K562 (cell line): ENCODE results near the gene INPP5D. TPM values are rescaled to one million over a fixed set of nuclear protein-coding genes. Genes with fewer than 3 reads are reported as not detected.

Source experiments
- ATAC-seq: fragments of 200-7000 bp; cut with Tn5 transposase; 3 replicates; pipeline ENCODE4 v1.9.1; 2020; ENCODE audit warnings: moderate library complexity
- BruUV-seq: library from RNA; stranded (reverse); fragments of 400-500 nt; replicated peaks from 2 replicates; lab custom pipeline; 2021; lab: Mats Ljungman, UMichigan
- CTCF ChIA-PET: fragments of 300-600 bp; formaldehyde crosslinking; extraction: SDS; loops from one replicate; lab custom pipeline; 2021; ENCODE audit warnings: low intra/inter-chr PET ratio; lab: Yijun Ruan, JAX
- POLR2A ChIA-PET: fragments of 300-600, 350-650 bp; sonication (Branson Sonifier 250); formaldehyde crosslinking; extraction: SDS; loops from one replicate; lab custom pipeline; 2021; ENCODE audit warnings: antibody characterized with exemption, inconsistent platforms; lab: Yijun Ruan, JAX
- DNase-seq, 4 experiments: peaks; one replicate each; pipeline versions ENCODE4 v3.0.0 to v3.0.0-alpha.2; 2011 to 2018; ENCODE audit warnings: low spot score in 3 of 4, mixed read lengths in 3 of 4; ENCODE audit errors: extremely low read depth in 1 of 4
- FAIRE-seq: peaks from 2 replicates; lab custom pipeline; 2011; peaks lifted over from hg19 to GRCh38; lab: Jason Lieb, UNC
- H2AFZ ChIP-seq: 2 replicates; pipeline ENCODE4 v1.6.0; 2011; ENCODE audit warnings: low read depth, low read length, control low read depth, inconsistent platforms
- H3K27ac ChIP-seq: fragments of 200-600 bp; 3 replicates; pipeline ENCODE4 v1.8.0; 2011; ENCODE audit warnings: low read depth, mild to moderate bottlenecking, control low read depth, inconsistent platforms, low read length, moderate library complexity, mixed read lengths; ENCODE audit errors: extremely low read depth
- H3K27me3 ChIP-seq, 2 experiments: fragments of 300-600 bp in 1 of 2; 2 replicates in 1 of 2; 3 replicates in 1 of 2; pipeline versions ENCODE4 v1.6.0 to v1.8.0; 2011; ENCODE audit warnings: inconsistent platforms in 2 of 2, low read length in 2 of 2, mild to moderate bottlenecking in 1 of 2, mixed read lengths in 1 of 2, moderate library complexity in 1 of 2; ENCODE audit not compliant: control insufficient read depth in 2 of 2, insufficient read depth in 2 of 2
- H3K36me3 ChIP-seq: fragments of 300-600 bp; 3 replicates; pipeline ENCODE4 v1.8.0; 2011; ENCODE audit warnings: mild to moderate bottlenecking, low read length, inconsistent platforms; ENCODE audit not compliant: control insufficient read depth, insufficient read depth
- H3K4me1 ChIP-seq, 2 experiments: fragments of 200-600 bp in 1 of 2; replicated peaks in 1 of 2; 2 replicates in 1 of 2; 3 replicates in 1 of 2; pipeline versions ENCODE4 v1.5.1 to v1.8.0; 2011; ENCODE audit warnings: inconsistent platforms in 2 of 2, low read length in 2 of 2, mild to moderate bottlenecking in 1 of 2, mixed read lengths in 1 of 2, moderate library complexity in 1 of 2; ENCODE audit not compliant: control insufficient read depth in 2 of 2, insufficient read depth in 2 of 2
- H3K4me2 ChIP-seq: 2 replicates; pipeline ENCODE4 v1.6.1; 2011; ENCODE audit warnings: low read length, control low read depth, inconsistent platforms, mixed read lengths; ENCODE audit not compliant: insufficient read depth
- H3K4me3 ChIP-seq: fragments of 200-600 bp; sonication (generic), shearing (Covaris generic); 2 replicates; pipeline ENCODE4 v1.5.1; 2016; ENCODE audit warnings: control low read depth, inconsistent platforms
- H3K79me2 ChIP-seq: fragments of 200-600 bp; 3 replicates; pipeline ENCODE4 v1.8.0; 2011; ENCODE audit warnings: low read length, inconsistent platforms; ENCODE audit not compliant: control insufficient read depth, insufficient read depth
- H3K9ac ChIP-seq, 2 experiments: 2 replicates each; pipeline versions ENCODE4 v1.6.0 to v1.6.1; 2011; ENCODE audit warnings: low read depth in 2 of 2, low read length in 2 of 2, control low read depth in 1 of 2, inconsistent platforms in 1 of 2, mild to moderate bottlenecking in 1 of 2, mixed read lengths in 1 of 2; ENCODE audit not compliant: insufficient read depth in 1 of 2
- H3K9me1 ChIP-seq: one replicate; pipeline ENCODE4 v1.6.0; 2011; ENCODE audit warnings: inconsistent platforms, mild to moderate bottlenecking, low read length, moderate library complexity; ENCODE audit not compliant: control insufficient read depth, insufficient read depth
- H3K9me3 ChIP-seq: replicated peaks from 2 replicates; pipeline ENCODE4 v1.5.1; 2011; ENCODE audit warnings: low read depth, low read length, inconsistent platforms; ENCODE audit not compliant: control insufficient read depth, insufficient read depth
- H4K20me1 ChIP-seq: replicated peaks from 2 replicates; pipeline ENCODE4 v1.6.1; 2011; ENCODE audit warnings: low read length, inconsistent platforms, mixed read lengths; ENCODE audit not compliant: control insufficient read depth, insufficient read depth
- ATF1 ChIP-seq, 2 experiments: fragments of 450-650 bp in 1 of 2; IDR thresholded peaks; 2 replicates each; pipeline ENCODE4 v1.6.1; 2016; ENCODE audit warnings: missing compliant biosample characterization in 1 of 2, missing genetic modification characterization in 1 of 2
- CCNT2 ChIP-seq: IDR thresholded peaks from 2 replicates; pipeline ENCODE4 v1.6.1; 2011; ENCODE audit warnings: borderline replicate concordance, low read depth, mild to moderate bottlenecking, moderate library complexity, mixed read lengths, low read length; ENCODE audit not compliant: insufficient read length; ENCODE audit errors: extremely low read depth
- CTBP1 ChIP-seq: fragments of 450-650 bp; IDR thresholded peaks from 2 replicates; pipeline ENCODE4 v1.6.1; 2016; ENCODE audit warnings: borderline replicate concordance
- DPF2 ChIP-seq: fragments of 450-650 bp; IDR thresholded peaks from 2 replicates; pipeline ENCODE4 v1.6.1; 2016
- HMBOX1 ChIP-seq: sonication (generic); IDR thresholded peaks from 2 replicates; pipeline ENCODE4 v1.6.1; 2016
- KAT2B ChIP-seq: IDR thresholded peaks from one replicate; pipeline ENCODE4 v1.6.1; 2012; ENCODE audit warnings: low read depth, mild to moderate bottlenecking, control low read depth, inconsistent platforms, low read length, moderate library complexity
- MEF2A ChIP-seq: IDR thresholded peaks from 2 replicates; pipeline ENCODE4 v1.6.1; 2011; ENCODE audit warnings: low read depth, mild to moderate bottlenecking, low read length, moderate library complexity; ENCODE audit not compliant: control insufficient read depth
- OTX1 ChIP-seq: fragments of 450-650 bp; formaldehyde crosslinking; IDR thresholded peaks from 2 replicates; pipeline ENCODE4 v1.4.0; 2022; ENCODE audit warnings: mild to moderate bottlenecking
- POLR2AphosphoS2 ChIP-seq: IDR thresholded peaks from 2 replicates; pipeline ENCODE4 v1.6.1; 2012; ENCODE audit warnings: low read length, improper control_type of control experiment
- RBBP5 ChIP-seq: fragments of 200-600 bp; sonication (generic); IDR thresholded peaks from 2 replicates; pipeline ENCODE4 v1.6.1; 2012; ENCODE audit warnings: borderline replicate concordance, mild to moderate bottlenecking, low read length, control low read depth, inconsistent platforms; ENCODE audit not compliant: insufficient read depth, poor library complexity, severe bottlenecking
- SIN3A ChIP-seq, 2 experiments: fragments of 150-350 bp in 1 of 2; IDR thresholded peaks; 2 replicates each; pipeline ENCODE4 v1.6.1; 2011 to 2016; ENCODE audit warnings: borderline replicate concordance in 2 of 2, low read depth in 2 of 2, low read length in 2 of 2, mild to moderate bottlenecking in 2 of 2, moderate library complexity in 2 of 2; ENCODE audit not compliant: control insufficient read depth in 1 of 2
- UBTF ChIP-seq, 2 experiments: IDR thresholded peaks; 2 replicates each; pipeline ENCODE4 v1.6.1; 2012; ENCODE audit warnings: improper control_type of control experiment in 2 of 2, low read depth in 2 of 2, low read length in 2 of 2, borderline replicate concordance in 1 of 2
- ZC3H4 ChIP-seq: sonication (generic); formaldehyde crosslinking; IDR thresholded peaks from 2 replicates; pipeline ENCODE4 v1.9.0; 2021; ENCODE audit warnings: missing genetic modification reagents, borderline replicate concordance
- ZNF134 ChIP-seq: fragments of 250-450 bp; sonication (Bioruptor Pico); conservative IDR thresholded peaks from 2 replicates; pipeline ENCODE4 v1.4.0; 2020
- ZNF436 ChIP-seq: fragments of 250-450, 450-650 bp; sonication (Bioruptor Pico); formaldehyde crosslinking; IDR thresholded peaks from 2 replicates; pipeline ENCODE4 v1.7.0; 2020; ENCODE audit warnings: mild to moderate bottlenecking
- WGBS: fragments of 100-300 bp; shearing (Covaris generic); methylation state at CpG from one replicate; pipeline ENCODE4 v1.1.6; 2016; ENCODE audit warnings: low coverage, mixed read lengths; ENCODE audit not compliant: insufficient coverage; ENCODE audit errors: missing lambda C conversion rate; 5-methylcytosine and 5-hydroxymethylcytosine counted together
- in situ Hi-C: fragments of 300-500 bp; cut with MboI; formaldehyde crosslinking; loops from 4 replicates; pipeline ENCODE4 v1.15.0; 2018; ENCODE audit warnings: inconsistent platforms, mixed read lengths
- intact Hi-C: fragments of 100-400 bp; cut with micrococcal nuclease; formaldehyde crosslinking; loops from 2 replicates; pipeline ENCODE4 v1.14.2; 2022
- polyA plus RNA-seq, 8 experiments: library from polyadenylated mRNA; depleted of rRNA in 4 of 8; stranded (reverse) in 5 of 8; unstranded in 3 of 8; fragments of >200 nt; fragmentation: Nextera tagmentation in 2 of 8; fragmentation: Illumina TruSeq in 1 of 8; extraction: Ambion mirVana in 2 of 8; extraction: Trizol in 1 of 8; gene quantifications; 2 replicates each; pipeline versions ENCODE4 v1.2.1 to v1.2.3, GENCODE V29; 2011 to 2014; ENCODE audit warnings: inconsistent platforms in 1 of 8, missing spikeins in 1 of 8
- total RNA-seq, 7 experiments: library from RNA; depleted of rRNA in 6 of 7; stranded (reverse); fragments of >200 nt in 6 of 7; fragmentation: Illumina TruSeq in 2 of 7; extraction: Trizol in 2 of 7; gene quantifications; 2 replicates each; pipeline versions ENCODE4 v1.2.1 to v1.2.3, GENCODE V29; 2011 to 2021; ENCODE audit warnings: low replicate concordance in 1 of 7
- TF ChIP-seq, protein P1 (sequence below): fragments of 250-450 bp; sonication (Bioruptor Pico); IDR thresholded peaks from 2 replicates; pipeline ENCODE4 v1.4.0; 2020

INPP5D gene
- total and polyA plus RNA-seq, 9 of the 15 experiments (the other 6 are each of a cell fraction or from before 2014, with no cell fraction given) = 0.55 to 6.2 (median 2.2) TPM

DNA sequence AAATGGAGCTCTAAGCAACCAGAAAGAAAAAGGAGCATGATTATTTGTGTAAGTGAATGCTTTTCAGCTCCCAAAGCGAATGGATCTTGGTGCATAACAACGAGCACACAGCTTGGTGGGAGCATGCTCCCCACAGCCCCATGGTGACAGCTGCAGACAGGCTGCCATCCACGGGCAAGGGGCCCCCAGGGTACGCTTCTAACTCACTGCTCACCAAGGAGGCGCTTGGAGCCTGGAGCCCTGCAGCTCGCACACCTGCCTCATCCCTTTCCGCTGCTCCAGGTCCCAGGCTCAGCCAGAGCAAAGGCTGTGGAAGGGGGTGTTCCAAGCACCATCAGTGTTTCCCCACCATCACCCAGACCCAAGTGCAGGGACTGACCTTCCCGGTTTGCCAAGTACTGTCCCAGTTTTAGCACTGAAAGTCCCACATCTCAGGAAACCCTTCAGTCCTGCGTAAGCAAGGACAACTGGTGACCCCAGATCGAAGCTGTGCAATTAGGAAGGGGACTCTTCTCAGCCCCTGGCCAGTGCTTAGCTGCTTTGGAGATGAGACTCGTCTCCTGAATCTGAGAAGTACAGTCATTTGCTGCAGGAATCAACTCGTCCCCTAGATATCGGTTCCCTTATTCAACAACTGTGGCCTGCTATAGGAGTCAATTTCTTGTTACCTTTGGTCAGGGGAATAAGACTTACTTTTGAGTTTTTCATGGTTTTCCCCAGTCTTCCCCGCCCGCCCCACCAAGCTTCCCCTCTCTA is 141.3 kb downstream of the INPP5D start:
- no peak overlapping the region for H2AFZ ChIP-seq
- H3K4me3 ChIP-seq = no peak overlapping the region
- ATAC-seq = no peak
- no peak overlapping the region for H3K9ac ChIP-seq
- H3K9me1 ChIP-seq = no peaks in the 10 kb centered on the region
- no peaks in the 10 kb centered on the region for H3K79me2 ChIP-seq
- in situ Hi-C loops = no loop called here
- BruUV-seq = no TSS peak
- intact Hi-C loops = no loop called here
- 37% methylated on average over 12 of the region's 15 CpGs for WGBS
- H4K20me1 ChIP-seq = no peaks in the 10 kb centered on the region
- H3K4me2 ChIP-seq = no peak overlapping the region
- ChIA-PET CTCF (no interaction called here), POLR2A (interaction anchor here (0.7 kb wide), 1 partner anchor 82 kb away, joined by 3 read pairs; no protein-coding TSS in a partner anchor)
- peaks cover 0 to 4% of the 10 kb centered on the region in 2 experiments; a peak in 2 of 5 replicates for H3K4me1 ChIP-seq
- no peaks in the 10 kb centered on the region; the same call in 1 of the 2 replicates for H3K9me3 ChIP-seq
- no peak for FAIRE-seq
- no peak overlapping the region for H3K27ac ChIP-seq
- no peaks in the 10 kb centered on the region for H3K36me3 ChIP-seq
- no peaks in the 10 kb centered on the region for H3K27me3 ChIP-seq
- no peak for DNase-seq
- no peak for TF ChIP-seq RBBP5
- TF ChIP-seq, protein P1, sequence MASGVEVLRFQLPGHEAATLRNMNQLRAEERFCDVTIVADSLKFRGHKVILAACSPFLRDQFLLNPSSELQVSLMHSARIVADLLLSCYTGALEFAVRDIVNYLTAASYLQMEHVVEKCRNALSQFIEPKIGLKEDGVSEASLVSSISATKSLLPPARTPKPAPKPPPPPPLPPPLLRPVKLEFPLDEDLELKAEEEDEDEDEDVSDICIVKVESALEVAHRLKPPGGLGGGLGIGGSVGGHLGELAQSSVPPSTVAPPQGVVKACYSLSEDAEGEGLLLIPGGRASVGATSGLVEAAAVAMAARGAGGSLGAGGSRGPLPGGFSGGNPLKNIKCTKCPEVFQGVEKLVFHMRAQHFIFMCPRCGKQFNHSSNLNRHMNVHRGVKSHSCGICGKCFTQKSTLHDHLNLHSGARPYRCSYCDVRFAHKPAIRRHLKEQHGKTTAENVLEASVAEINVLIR = no peak
- no peak for TF ChIP-seq POLR2AphosphoS2
- no peak for TF ChIP-seq ZNF134 (CRISPR knock-in tag)
- TF ChIP-seq DPF2 = no peak
- TF ChIP-seq CTBP1 = no peak
- no peak for TF ChIP-seq UBTF (IDR thresholded peaks at IDR 0.05; ENCODE audit: borderline replicate concordance in 1 of 2, low read depth in 2 of 2, low read length in 2 of 2)
- TF ChIP-seq ZNF436 = no peak
- TF ChIP-seq OTX1 (CRISPR knock-in tag) = no peak
- no peak for TF ChIP-seq MEF2A
- no peak for TF ChIP-seq HMBOX1
- TF ChIP-seq ATF1 (CRISPR knock-in tag; IDR thresholded peaks at IDR 0.05) = no peak
- TF ChIP-seq ATF1 (tag; IDR thresholded peaks at IDR 0.05) = no peak
- TF ChIP-seq KAT2B = no peak
- TF ChIP-seq CCNT2 = no peak
- TF ChIP-seq SIN3A (IDR thresholded peaks at IDR 0.05; ENCODE audit: borderline replicate concordance in 2 of 2, control insufficient read depth in 1 of 2, low read depth in 2 of 2, low read length in 2 of 2) = no peak
- no peak for TF ChIP-seq ZC3H4
